ENCODE measurements around the gene SPON1.

- TF ChIP-seq CTCF (IDR thresholded peaks at IDR 0.05) (no peak), POLR2A (IDR thresholded peaks at IDR 0.05; ENCODE audit: low read length) (no peak), REST (IDR thresholded peaks at IDR 0.05) (no peak)
These were observed 10.4 kb downstream of the SPON1 start for GRCh38 chr11:13972944-13973343.

All from A549 (cell line).